ENCODE measurements around the gene BRINP1.

BRINP1 gene

GRCh38 chr9:119273984-119274665, 95.1 kb downstream of the BRINP1 start:
- peaks cover 13% of the 10 kb centered on the region for H3K9me3 Mint-ChIP-seq

GRCh38 chr9:119273325-119273904, 95.8 kb downstream of the BRINP1 start:
- no peaks in the 10 kb centered on the region for H3K4me1 Mint-ChIP-seq
- no peak overlapping the region for H3K4me3 Mint-ChIP-seq
- peaks cover 13% of the 10 kb centered on the region for H3K9me3 Mint-ChIP-seq
- no peaks in the 10 kb centered on the region for H3K36me3 Mint-ChIP-seq
- no peak for ATAC-seq
- no peak for DNase-seq (ENCODE audit: low spot score in 2 of 2)
- no peak overlapping the region for H3K27ac Mint-ChIP-seq

More at GRCh38 chr9:119273984-119274665, 95.1 kb downstream of the BRINP1 start:
- no peak for ATAC-seq
- Mint-ChIP-seq H3K4me3 (no peak overlapping the region), H3K27ac (no peak overlapping the region), H3K36me3 (no peaks in the 10 kb centered on the region), H3K4me1 (no peaks in the 10 kb centered on the region)
- no peak for DNase-seq (ENCODE audit: low spot score in 2 of 2)

GRCh38 chr9:119272500-119273211, 96.6 kb downstream of the BRINP1 start:
- no peaks in the 10 kb centered on the region for H3K36me3 Mint-ChIP-seq
- ATAC-seq (no peak), DNase-seq (ENCODE audit: low spot score in 2 of 2) (no peak)
- peaks cover 12% of the 10 kb centered on the region for H3K9me3 Mint-ChIP-seq
- H3K4me1 Mint-ChIP-seq: no peaks in the 10 kb centered on the region
- H3K4me3 Mint-ChIP-seq: no peak overlapping the region
- no peak overlapping the region for H3K27ac Mint-ChIP-seq

DNA sequence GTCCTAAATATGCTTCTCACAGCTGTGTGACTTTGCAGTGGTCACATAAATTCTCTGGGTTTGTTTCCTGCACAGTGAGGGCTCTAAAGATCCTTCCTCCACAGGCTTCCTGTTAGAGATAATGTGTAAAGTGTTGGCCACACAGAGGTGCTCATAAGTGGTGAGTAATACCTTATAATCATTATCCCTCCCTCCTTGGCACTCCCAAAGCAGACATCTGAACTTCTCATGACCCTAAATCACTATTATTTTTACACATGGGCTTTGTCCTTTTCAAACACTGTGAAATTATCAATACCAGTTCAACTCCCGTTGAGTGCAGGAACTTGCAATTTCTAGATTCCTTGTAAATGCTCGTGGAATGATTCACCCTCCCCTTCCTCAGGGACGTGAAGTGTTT, 100.2 kb downstream of the BRINP1 start:
- H3K4me3 Mint-ChIP-seq: no peak overlapping the region
- no peak overlapping the region for H3K27ac Mint-ChIP-seq
- H3K9me3 Mint-ChIP-seq: peaks cover 18% of the 10 kb centered on the region
- DNase-seq (ENCODE audit: low spot score in 2 of 2): no peak
- ATAC-seq: no peak
- no peaks in the 10 kb centered on the region for H3K4me1 Mint-ChIP-seq
- no peaks in the 10 kb centered on the region for H3K36me3 Mint-ChIP-seq

DNA sequence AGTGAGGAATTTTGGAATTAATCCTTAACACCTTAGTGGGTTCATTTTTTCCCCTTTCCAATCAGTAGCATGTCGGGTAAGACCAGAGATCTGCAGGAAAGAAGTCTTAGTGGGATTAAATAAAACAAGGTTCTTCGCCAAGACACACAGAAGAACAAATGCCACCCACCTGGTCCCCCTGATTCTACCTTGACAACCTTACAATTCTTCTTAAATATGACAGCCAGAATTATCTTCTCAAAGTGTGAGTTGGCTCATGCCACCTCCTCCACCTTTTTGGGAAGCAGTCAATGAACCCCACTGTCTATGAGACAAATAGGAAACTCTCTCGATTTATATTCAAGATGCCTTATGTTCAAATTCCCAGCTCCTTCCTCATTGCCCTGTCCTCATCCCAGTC, 105.1 kb downstream of the BRINP1 start:
- H3K9me3 Mint-ChIP-seq: peaks cover 11% of the 10 kb centered on the region

DNA sequence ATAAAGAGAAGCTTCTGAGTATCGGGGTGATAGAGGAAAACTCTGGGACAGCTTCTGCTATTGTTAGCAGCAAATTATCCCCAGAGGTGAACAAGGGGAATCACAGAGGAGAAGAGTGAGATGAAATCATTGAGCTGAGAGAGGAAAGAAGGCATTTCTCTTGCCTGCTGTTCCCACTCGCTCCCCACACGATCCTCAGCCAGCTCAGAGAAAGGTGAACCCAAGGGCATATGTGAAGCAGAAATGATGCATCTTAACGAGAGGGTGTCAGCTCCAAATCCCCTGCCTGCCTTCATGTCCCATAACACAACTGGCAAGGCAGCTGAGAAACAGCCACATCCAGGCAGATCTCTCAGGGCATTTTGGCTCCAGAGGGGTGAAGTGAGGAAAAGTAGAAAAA, 111.6 kb downstream of the BRINP1 start:
- H3K9me3 Mint-ChIP-seq: peaks cover 11% of the 10 kb centered on the region
- H3K4me1 Mint-ChIP-seq: no peaks in the 10 kb centered on the region
- no peak overlapping the region for H3K4me3 Mint-ChIP-seq
- DNase-seq (ENCODE audit: low spot score in 2 of 2) (no peak), ATAC-seq (no peak)
- no peaks in the 10 kb centered on the region for H3K36me3 Mint-ChIP-seq
- H3K27ac Mint-ChIP-seq: no peak overlapping the region

More for the DNA sequence above, 105.1 kb downstream of the BRINP1 start:
- no peak for DNase-seq (ENCODE audit: low spot score in 2 of 2)
- ATAC-seq: no peak
- Mint-ChIP-seq H3K36me3 (no peaks in the 10 kb centered on the region), H3K4me1 (no peaks in the 10 kb centered on the region), H3K27ac (no peak overlapping the region), H3K4me3 (no peak overlapping the region)

DNA sequence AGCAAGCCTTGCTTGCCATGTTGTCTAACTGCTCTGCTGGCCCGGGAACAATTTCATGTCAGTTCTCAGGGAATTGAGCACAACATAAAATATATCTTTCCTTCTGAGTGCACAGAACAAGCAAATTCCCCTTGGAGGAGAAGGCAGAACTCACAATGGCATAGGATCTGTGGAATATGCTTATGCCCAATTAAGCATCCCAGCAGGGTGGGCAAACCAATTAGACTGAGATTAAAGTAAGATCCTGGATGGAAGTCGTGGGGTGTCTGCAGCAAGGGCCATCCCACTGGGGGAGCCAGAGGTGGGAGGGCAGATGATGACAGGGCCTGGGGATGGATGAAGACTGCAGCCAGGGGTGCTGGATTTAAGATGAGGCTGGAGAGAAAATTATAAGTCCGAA, 114.1 kb downstream of the BRINP1 start:
- H3K4me3 Mint-ChIP-seq: no peak overlapping the region
- H3K27ac Mint-ChIP-seq: no peak overlapping the region
- peaks cover 16% of the 10 kb centered on the region for H3K9me3 Mint-ChIP-seq
- ATAC-seq (no peak), DNase-seq (ENCODE audit: low spot score in 2 of 2) (no peak)
- H3K4me1 Mint-ChIP-seq: no peaks in the 10 kb centered on the region
- no peaks in the 10 kb centered on the region for H3K36me3 Mint-ChIP-seq

DNA sequence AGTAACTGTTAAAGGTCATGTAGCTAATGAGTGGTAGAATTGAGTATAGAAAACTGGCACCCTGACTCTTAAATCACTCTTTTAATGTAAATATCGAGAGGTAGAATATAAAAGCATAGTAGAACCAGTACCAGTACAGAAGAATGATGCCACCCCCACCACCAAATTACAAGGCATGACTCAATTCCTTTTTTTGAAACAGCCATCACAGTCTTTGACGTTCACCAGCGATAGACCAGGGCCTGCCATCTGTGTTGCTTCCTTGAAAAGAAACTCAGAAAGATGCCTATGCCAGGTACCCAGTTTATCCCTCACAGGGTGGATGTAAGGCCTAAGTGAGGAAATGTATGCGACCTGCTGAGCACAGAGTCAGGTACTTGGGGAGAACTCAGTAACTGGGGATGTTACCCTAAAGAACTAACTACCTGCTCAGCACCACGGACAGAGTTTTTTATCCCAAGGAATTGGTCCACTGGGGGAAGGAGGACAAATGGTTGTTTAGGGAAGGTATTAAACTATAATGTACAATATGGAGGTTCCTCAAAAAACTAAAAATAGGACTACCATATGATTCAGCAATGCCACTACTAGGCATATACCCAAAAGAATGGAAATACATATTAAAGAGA, 116.5 kb downstream of the BRINP1 start:
- Mint-ChIP-seq H3K27ac (no peak overlapping the region), H3K9me3 (peaks cover 18% of the 10 kb centered on the region), H3K36me3 (no peaks in the 10 kb centered on the region), H3K4me1 (no peaks in the 10 kb centered on the region), H3K4me3 (no peak overlapping the region)
- ATAC-seq (no peak), DNase-seq (ENCODE audit: low spot score in 2 of 2) (no peak)

- Mint-ChIP-seq H3K4me3 (no peak overlapping the region), H3K4me1 (no peaks in the 10 kb centered on the region), H3K36me3 (no peaks in the 10 kb centered on the region), H3K9me3 (peaks cover 18% of the 10 kb centered on the region), H3K27ac (no peak overlapping the region)
- ATAC-seq (no peak), DNase-seq (ENCODE audit: low spot score in 2 of 2) (no peak)
Observed at GRCh38 chr9:119251936-119252335, 117.3 kb downstream of the BRINP1 start.

GRCh38 chr9:119250730-119251129, 118.5 kb downstream of the BRINP1 start:
- Mint-ChIP-seq H3K4me1 (no peaks in the 10 kb centered on the region), H3K9me3 (peaks cover 18% of the 10 kb centered on the region), H3K27ac (no peak overlapping the region), H3K36me3 (no peaks in the 10 kb centered on the region), H3K4me3 (no peak overlapping the region)
- DNase-seq (ENCODE audit: low spot score in 2 of 2) (no peak), ATAC-seq (no peak)

GRCh38 chr9:119240546-119240945, 128.7 kb downstream of the BRINP1 start:
- ATAC-seq: no peak
- H3K4me1 Mint-ChIP-seq: no peaks in the 10 kb centered on the region
- no peak overlapping the region for H3K4me3 Mint-ChIP-seq
- H3K36me3 Mint-ChIP-seq: no peaks in the 10 kb centered on the region
- H3K27ac Mint-ChIP-seq: no peak overlapping the region
- no peak for DNase-seq (ENCODE audit: low spot score in 2 of 2)
- H3K9me3 Mint-ChIP-seq: no peaks in the 10 kb centered on the region

- DNase-seq (ENCODE audit: low spot score in 2 of 2): no peak
- Mint-ChIP-seq H3K4me3 (no peak overlapping the region), H3K27ac (no peak overlapping the region), H3K9me3 (peaks cover 2% of the 10 kb centered on the region), H3K4me1 (no peaks in the 10 kb centered on the region), H3K36me3 (no peaks in the 10 kb centered on the region)
- no peak for ATAC-seq
Observed at GRCh38 chr9:119234636-119235035, 134.6 kb downstream of the BRINP1 start.

GRCh38 chr9:119227422-119227821, 141.8 kb downstream of the BRINP1 start:
- ATAC-seq: no peak
- Mint-ChIP-seq H3K9me3 (peaks cover 6% of the 10 kb centered on the region), H3K4me1 (no peaks in the 10 kb centered on the region), H3K36me3 (no peaks in the 10 kb centered on the region), H3K27ac (no peak overlapping the region), H3K4me3 (no peak overlapping the region)
- DNase-seq (ENCODE audit: low spot score in 2 of 2): no peak

- H3K4me1 Mint-ChIP-seq: no peaks in the 10 kb centered on the region
- ATAC-seq: no peak
- peaks cover 8% of the 10 kb centered on the region for H3K9me3 Mint-ChIP-seq
- no peak overlapping the region for H3K27ac Mint-ChIP-seq
- no peak for DNase-seq (ENCODE audit: low spot score in 2 of 2)
- H3K36me3 Mint-ChIP-seq: no peaks in the 10 kb centered on the region
- H3K4me3 Mint-ChIP-seq: no peak overlapping the region
Observed at GRCh38 chr9:119224431-119224830, 144.8 kb downstream of the BRINP1 start.

DNA sequence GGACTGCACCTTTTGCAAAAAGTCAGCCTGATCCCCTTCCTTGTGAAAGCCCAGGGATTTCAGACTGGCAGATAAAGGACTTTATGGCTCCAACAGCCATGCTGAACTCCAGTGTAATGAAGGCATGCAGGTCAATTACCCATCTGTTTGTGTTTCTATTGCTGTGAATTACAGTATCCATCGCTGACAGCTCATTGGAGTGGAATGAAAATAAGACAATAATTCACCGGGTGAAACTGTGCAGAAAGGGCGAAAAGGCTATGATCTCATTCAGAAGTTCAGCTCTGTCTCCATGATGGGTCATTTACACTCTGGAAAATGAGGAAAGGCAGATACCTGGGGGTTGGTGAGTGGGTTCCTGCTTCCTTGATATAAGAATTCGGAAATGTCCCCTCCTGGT, 148.0 kb downstream of the BRINP1 start:
- no peak for DNase-seq (ENCODE audit: low spot score in 2 of 2)
- H3K4me1 Mint-ChIP-seq: no peaks in the 10 kb centered on the region
- peaks cover 7% of the 10 kb centered on the region for H3K9me3 Mint-ChIP-seq
- H3K4me3 Mint-ChIP-seq: no peak overlapping the region
- H3K27ac Mint-ChIP-seq: no peak overlapping the region
- no peak for ATAC-seq
- no peaks in the 10 kb centered on the region for H3K36me3 Mint-ChIP-seq

DNA sequence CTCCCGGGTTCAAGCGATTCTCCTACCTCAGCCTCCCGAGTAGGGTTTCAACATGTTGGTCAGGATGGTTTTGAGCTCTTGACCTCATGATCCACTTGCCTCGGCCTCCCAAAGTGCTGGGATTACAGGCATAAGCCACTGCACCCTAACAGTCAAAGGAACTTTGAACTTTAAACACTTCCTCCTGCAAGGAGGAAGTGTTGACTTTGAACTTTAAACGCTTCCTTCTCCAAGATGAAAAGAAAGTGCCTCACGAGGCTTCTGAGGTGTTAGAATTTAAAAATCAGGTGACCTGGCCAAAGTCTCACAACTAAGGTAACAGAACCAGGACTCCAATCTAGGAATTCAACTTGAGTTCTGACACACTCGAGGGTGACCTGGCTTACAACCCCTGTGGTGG, 150.9 kb downstream of the BRINP1 start:
- ATAC-seq (no peak), DNase-seq (ENCODE audit: low spot score in 2 of 2) (no peak)
- H3K36me3 Mint-ChIP-seq: no peaks in the 10 kb centered on the region
- H3K9me3 Mint-ChIP-seq: peaks cover 7% of the 10 kb centered on the region
- H3K4me3 Mint-ChIP-seq: no peak overlapping the region
- H3K27ac Mint-ChIP-seq: no peak overlapping the region
- no peaks in the 10 kb centered on the region for H3K4me1 Mint-ChIP-seq
